T-helper 22 cell (primary cell): ENCODE data around the gene GALNT2.

Experiments used
- DNase-seq: peaks from one replicate; pipeline ENCODE4 v3.0.0-alpha.2; 2020; ENCODE audit warnings: low read depth

GALNT2 gene

GRCh38 chr1:230210326-230210980, 143.4 kb downstream of the GALNT2 start:
- DNase-seq: no peak

DNA sequence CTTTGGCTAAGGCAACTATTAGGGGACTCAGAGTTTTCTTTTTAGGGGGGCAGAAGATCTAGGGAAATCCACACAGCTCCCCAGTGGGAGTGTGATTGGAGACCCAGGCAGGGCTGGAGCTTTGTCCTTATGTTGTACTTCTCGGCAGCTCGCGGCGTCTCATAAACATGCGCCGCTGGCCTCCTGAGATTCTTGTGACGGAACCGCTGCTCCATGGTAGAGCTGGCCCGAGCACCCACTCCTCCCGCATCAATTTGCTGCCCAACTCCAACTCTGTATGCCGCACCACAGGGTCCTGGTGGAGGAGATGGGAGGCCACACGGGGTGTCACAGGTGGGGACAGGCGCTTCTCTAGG, 143.9 kb downstream of the GALNT2 start:
- DNase-seq: no peak

DNA sequence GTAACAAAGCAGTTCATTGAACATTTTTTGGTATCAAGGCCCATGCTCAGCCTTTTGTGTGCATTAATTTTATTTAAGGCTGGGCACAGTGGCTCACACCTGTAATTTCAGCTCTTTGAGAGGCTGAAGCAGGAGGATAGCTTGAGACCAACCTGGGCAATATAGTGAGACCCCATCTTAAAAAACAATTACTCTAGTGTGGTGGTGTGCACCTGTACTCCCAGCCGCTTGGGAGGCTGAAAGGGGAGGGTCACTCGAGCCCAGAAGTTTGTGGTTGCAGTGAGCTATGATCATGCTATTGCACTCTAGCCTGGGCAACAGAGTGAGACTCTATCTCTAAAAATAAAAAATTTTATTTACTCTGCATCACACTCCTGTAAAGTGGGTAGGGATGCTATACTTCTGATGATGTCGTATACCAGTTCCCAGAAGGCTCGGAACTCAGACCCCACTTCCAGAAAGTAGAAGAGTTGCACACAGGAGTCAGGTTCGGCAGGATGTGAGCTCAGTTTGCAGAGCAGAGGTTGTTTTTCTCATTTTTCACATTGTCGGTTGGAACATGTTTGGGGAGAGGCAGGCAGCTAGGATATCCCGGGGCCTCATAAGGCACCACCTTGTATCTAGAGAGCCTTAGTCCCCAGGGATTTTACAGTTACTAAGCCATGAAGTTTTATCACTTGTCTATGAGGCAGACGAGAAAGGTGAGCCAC, 144.6 kb downstream of the GALNT2 start:
- DNase-seq: no peak

DNA sequence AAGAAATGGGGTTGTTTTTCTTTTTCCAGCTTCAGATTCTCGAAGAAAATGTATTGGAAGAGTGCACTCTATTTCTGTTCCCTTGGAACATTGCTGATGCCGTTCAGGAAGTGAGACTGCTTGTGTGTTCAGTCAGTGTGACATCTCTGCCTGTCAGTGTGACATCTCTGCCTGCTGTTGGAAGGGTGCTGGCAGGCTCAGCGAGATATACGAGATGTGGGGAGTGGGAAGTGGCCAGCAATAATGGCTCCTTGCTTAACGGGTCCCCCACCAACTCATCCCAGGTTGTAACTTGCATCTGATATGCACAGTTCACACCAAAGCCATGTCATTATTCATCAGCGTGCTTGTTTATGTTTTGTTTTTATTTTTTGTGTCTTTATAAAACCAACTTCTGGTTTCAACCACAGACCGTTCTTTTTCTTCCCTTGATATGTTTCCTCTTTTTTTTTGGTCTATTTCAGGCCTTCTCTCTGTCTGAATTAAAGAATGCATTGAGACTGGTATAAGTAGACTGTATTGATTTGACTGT, 145.4 kb downstream of the GALNT2 start:
- DNase-seq: no peak

DNA sequence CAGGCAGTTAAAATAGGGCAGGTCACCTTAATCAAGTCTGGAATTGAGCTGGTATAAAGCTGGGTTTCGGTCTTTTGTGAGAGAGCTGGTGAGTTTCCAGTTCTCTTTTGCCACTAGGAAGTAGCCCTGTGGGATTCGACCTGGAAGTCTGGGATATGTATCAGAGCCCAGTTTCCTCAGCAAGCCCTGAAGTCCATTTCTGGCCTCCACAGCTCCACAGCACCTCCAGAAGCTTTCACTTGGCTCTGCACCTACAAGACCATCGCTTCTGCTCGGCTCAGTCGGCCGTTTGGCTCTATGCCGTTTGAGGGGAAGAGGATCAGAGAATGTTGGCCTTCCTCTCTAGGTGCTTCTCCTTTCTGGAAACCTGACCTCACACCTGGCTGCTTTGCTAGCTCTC, 148.0 kb downstream of the GALNT2 start:
- no peak for DNase-seq

DNA sequence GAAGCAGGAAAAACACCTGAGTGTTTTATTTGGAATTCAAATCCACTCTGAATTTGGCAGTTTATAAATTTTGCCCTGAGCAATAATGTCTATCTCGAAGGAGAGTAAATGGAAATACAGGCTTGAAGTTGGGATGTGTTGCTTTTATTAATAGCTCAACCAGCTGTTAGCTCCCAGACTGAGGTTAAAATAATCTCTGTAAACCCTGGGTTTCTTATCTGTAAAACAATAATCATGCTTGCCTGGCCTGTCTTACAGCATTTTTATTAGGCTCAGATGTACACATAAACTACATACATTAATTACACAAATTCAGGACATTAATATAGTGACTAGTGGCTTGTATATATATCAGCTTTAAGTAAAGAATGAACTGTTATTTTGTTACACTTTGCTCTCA, 148.5 kb downstream of the GALNT2 start:
- DNase-seq: no peak

GRCh38 chr1:230216896-230217295, 149.9 kb downstream of the GALNT2 start:
- DNase-seq: no peak

DNA sequence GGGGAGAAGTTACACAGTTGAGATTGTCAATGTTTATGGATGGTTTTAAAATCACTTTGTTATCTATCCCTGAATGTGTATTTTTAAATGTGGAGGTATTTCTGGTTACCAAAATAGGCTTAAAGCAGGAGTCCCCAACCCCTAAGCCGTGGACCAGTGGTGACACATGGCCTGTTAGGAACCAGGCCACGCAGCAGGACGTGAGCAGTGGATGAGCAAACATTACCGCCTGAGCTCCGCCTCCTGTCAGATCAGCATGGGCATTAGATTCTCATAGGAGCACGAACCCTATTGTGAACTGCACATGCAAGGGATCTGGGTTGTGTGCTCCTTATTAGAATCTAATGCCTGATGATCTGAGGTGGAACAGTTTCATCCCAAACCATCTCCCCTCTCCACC, 151.6 kb downstream of the GALNT2 start:
- no peak for DNase-seq

GRCh38 chr1:230219174-230220067, 152.4 kb downstream of the GALNT2 start:
- DNase-seq: no peak

GRCh38 chr1:230220478-230220877, 153.4 kb downstream of the GALNT2 start:
- no peak for DNase-seq

GRCh38 chr1:230220907-230221306, 153.9 kb downstream of the GALNT2 start:
- no peak for DNase-seq

- DNase-seq: no peak
These were observed 155.6 kb downstream of the GALNT2 start for GRCh38 chr1:230222678-230223077.

GRCh38 chr1:230224101-230224960, 157.3 kb downstream of the GALNT2 start:
- DNase-seq: no peak

DNA sequence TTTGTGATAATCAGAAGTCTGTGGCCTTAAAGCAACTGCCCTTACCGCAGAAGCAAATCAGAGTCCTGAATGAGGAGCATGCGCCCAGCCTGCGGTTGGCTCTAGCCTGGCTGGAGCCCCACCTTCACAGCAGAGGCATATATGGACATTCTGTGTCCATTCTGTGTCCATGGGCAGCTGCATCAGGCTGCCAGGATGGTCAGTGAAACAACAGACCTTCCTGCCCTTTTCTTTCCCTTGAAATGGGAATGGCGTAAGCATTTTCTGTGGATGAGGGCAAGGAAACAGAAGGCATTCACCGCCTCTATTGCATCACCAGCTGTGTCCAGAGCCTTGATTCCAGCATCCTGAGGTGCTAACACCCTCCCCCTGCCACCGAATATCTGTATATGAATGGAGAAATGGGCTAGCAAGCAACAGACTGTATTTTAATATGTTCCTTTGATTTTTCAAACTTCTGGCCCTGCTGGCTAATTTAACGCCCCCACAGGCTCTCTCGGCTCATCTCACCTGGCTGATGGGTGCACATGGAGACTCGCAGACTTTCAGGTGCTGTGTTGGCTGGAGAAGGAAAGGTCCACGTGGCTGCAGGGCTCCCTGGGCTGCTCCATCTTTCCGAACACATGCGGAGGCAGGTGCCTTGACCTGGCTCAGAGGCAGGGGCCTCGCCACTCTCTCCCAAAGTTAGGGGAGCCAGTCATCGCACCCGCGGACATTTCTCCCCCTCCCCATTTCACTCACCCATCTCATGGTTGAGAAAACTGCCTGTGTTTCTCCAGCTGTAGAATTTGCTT, 159.2 kb downstream of the GALNT2 start:
- no peak for DNase-seq

DNA sequence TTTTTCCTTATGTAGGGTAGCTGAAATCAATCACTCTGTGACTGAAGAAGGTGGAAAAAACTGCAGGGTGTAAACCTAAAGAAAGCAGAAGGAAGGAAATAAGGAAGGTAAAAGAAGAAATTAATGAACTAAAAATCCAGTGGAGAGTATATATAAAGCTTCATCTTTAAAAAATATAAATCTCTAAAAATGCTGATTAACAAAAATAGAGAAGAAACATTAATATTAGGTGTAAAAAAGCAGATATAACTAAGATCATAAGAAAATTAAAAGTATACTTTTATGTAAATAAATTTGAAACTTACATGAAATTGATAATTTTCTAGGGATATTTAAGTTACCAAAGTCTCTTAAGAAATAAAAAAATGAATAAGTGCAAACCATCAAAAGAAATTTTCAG, 159.8 kb downstream of the GALNT2 start:
- DNase-seq: no peak

DNA sequence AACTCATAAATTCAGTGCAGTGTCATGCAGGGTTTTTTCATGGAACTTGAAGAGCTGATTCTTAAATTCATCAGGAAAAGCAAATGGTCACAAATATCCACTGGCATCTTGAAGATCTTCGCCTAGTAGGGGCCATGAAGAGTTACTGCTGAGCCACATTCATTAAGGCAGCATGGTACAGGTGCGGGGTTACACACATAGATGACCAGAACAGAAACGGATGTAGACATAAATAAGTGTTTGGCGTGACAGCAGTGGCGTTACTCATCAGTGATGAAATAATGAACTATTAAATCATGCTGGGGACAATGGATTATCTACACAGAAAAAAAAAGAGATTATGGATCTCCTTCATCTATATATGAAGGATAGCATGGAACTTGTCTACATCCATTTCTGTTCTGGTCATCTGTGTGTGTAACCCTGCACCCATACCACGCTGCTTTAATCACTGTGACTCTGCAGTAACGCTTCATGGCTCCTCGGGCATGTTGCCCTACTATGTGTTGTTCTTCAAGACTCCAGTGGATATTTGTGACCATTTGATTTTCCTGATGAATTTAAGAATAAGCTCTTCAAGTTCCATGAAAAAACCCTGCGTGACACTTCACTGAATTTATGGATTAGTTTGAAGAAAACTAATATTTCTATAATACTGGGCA, 161.3 kb downstream of the GALNT2 start:
- DNase-seq: no peak

GRCh38 chr1:230230273-230230672, 163.2 kb downstream of the GALNT2 start:
- no peak for DNase-seq

DNA sequence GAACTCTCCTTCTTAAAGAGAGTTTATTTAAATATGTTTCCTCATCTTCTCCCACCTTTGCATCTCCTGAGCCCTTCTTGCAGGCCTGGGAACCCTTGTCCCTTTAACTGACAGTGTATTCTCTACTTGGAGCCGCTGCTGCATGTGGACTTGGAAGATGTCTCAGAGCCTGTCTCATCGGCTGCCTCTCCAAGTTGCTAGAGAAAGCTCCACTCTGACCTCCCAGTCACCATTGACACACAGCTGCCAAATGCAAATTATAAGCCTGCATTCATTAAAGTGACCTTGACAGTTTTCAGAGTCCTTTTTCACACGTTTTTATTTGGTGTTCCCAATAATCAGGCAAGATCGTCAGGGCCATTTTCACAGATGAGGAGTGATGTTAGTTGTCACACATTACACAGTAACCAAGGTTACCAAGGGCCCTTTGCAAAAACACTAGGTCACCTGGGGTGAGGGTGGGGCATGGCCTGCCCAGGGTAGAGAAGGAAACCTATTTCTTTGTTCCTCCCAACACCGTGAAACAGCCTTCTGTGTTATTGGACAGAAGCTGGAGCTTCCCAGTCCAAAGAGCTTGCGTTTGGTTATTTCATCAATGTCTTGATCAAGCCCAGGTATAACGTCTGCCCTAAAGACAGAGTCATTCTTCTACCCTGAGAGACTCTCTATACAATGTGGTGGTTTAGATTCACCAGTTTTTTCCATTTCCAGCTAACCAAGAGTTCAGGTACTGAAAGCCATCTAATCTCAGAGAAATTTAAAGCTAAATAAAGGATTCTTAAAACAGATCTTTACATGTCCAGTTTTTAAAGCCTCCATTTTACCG, 164.1 kb downstream of the GALNT2 start:
- no peak for DNase-seq

- no peak for DNase-seq
These were observed 164.7 kb downstream of the GALNT2 start for GRCh38 chr1:230231774-230232145.

GRCh38 chr1:230232371-230232771, 165.3 kb downstream of the GALNT2 start:
- no peak for DNase-seq
